Lower lobe of right lung (tissue), 2 donors: Measurements from ENCODE around the gene CD63. TPM values are rescaled to one million over a fixed set of nuclear protein-coding genes. Genes with fewer than 3 reads are reported as not detected.
A peak's percentile ranks its signal among the peaks of the same experiment; 100 is the strongest.

Experiments used
- ATAC-seq, 2 donors: fragments of 200-7000 bp; cut with Tn5 transposase; one replicate each; pipeline ENCODE4 v1.9.1; 2020 to 2022; ENCODE audit warnings: mild to moderate bottlenecking in 2 of 2, moderate library complexity in 2 of 2
- DNase-seq: peaks from one replicate; pipeline ENCODE4 v3.0.0-alpha.2; 2020
- H3K27ac ChIP-seq: fragments of 200-600 bp; one replicate; pipeline ENCODE4 v1.8.0; 2022
- H3K27me3 ChIP-seq: fragments of 200-600 bp; one replicate; pipeline ENCODE4 v1.8.0; 2022; ENCODE audit warnings: low read depth
- H3K36me3 ChIP-seq: fragments of 200-600 bp; one replicate; pipeline ENCODE4 v1.8.0; 2022; ENCODE audit warnings: mild to moderate bottlenecking
- H3K4me1 ChIP-seq: fragments of 200-600 bp; one replicate; pipeline ENCODE4 v1.8.0; 2022
- H3K4me3 ChIP-seq: fragments of 200-600 bp; one replicate; pipeline ENCODE4 v1.8.0; 2022; ENCODE audit warnings: mild to moderate bottlenecking
- H3K9me3 ChIP-seq: fragments of 200-600 bp; one replicate; pipeline ENCODE4 v1.8.0; 2022
- CTCF ChIP-seq: fragments of 200-600 bp; IDR thresholded peaks from one replicate; pipeline ENCODE4 v1.8.0; 2022; ENCODE audit warnings: antibody characterized with exemption, mild to moderate bottlenecking
- intact Hi-C: fragments of 100-400 bp; cut with DNase I; formaldehyde crosslinking; loops from one replicate; pipeline ENCODE4 v1.11.0; 2022
- total RNA-seq: library from RNA; stranded (reverse); fragmentation: NEBNext Ultra II Directional; extraction: Animal tissue kit (Norgen Biotek cat#: 25700); gene quantifications from one replicate; pipeline ENCODE4 v1.2.1, GENCODE V29; 2021
- donor health status: DM: no; HTN: yes; CAD: no; lungs with severe emphysema.

CD63 gene
- total RNA-seq, 1 donor from 2014 or later, result 1,142 TPM

- no peaks in the 10 kb centered on the region for H3K27me3 ChIP-seq
These were observed 12.8 kb downstream of the CD63 start, which contains the start of gene BLOC1S1 for GRCh38 chr12:55715833-55716581. Gene BLOC1S1, plus strand, starts transcription at chr12:55716046. Its CDS starts 6 bp downstream, at chr12:55716052.

GRCh38 chr12:55715169-55715764 lies 13.5 kb downstream of the CD63 start:
- Histone ChIP-seq H3K27me3 (no peaks in the 10 kb centered on the region), H3K4me3 (peak overlapping the region; percentile 78), H3K9me3 (no peaks in the 10 kb centered on the region), H3K36me3 (peaks cover 16% of the 10 kb centered on the region), H3K4me1 (peaks cover 46% of the 10 kb centered on the region), H3K27ac (peak overlapping the region; percentile 90)
- no peak for TF ChIP-seq CTCF
- ATAC-seq, result no peak
- DNase-seq, result no peak
- intact Hi-C loops, result no loop called here

More at GRCh38 chr12:55715833-55716581, 12.8 kb downstream of the CD63 start, which contains the start of gene BLOC1S1:
- intact Hi-C loops, result no loop called here
- Histone ChIP-seq H3K9me3 (no peaks in the 10 kb centered on the region), H3K36me3 (peaks cover 16% of the 10 kb centered on the region), H3K4me1 (peaks cover 54% of the 10 kb centered on the region), H3K27ac (peak within 1 kb of the TSS; percentile 90), H3K4me3 (peak within 1 kb of the TSS; percentile 78)
- ATAC-seq (peak; percentile 92 to 95), DNase-seq (peak; percentile 95)
- TF ChIP-seq CTCF, result no peak

- Histone ChIP-seq H3K36me3 (peaks cover 6% of the 10 kb centered on the region), H3K4me1 (peaks cover 37% of the 10 kb centered on the region), H3K4me3 (no peak overlapping the region), H3K27me3 (no peaks in the 10 kb centered on the region), H3K27ac (no peak overlapping the region), H3K9me3 (no peaks in the 10 kb centered on the region)
- intact Hi-C loops, result no loop called here
- DNase-seq (no peak), ATAC-seq (no peak)
- TF ChIP-seq CTCF, result no peak
These were observed 15.1 kb downstream of the CD63 start for GRCh38 chr12:55713721-55714120.

- DNase-seq, result no peak
- TF ChIP-seq CTCF, result no peak
- intact Hi-C loops, result no loop called here
- no peaks in the 10 kb centered on the region for H3K9me3 ChIP-seq
- H3K4me3 ChIP-seq, result no peak overlapping the region
- no peak for ATAC-seq
- H3K36me3 ChIP-seq, result peaks cover under 1% of the 10 kb centered on the region
- H3K4me1 ChIP-seq, result peaks cover 36% of the 10 kb centered on the region
- no peak overlapping the region for H3K27ac ChIP-seq
- H3K27me3 ChIP-seq, result no peaks in the 10 kb centered on the region
These were observed 16.0 kb downstream of the CD63 start for GRCh38 chr12:55712700-55713415.

- TF ChIP-seq CTCF, result no peak
- intact Hi-C loops, result no loop called here
- H3K27ac ChIP-seq, result no peak overlapping the region
- peaks cover 6% of the 10 kb centered on the region for H3K27me3 ChIP-seq
- ATAC-seq (no peak), DNase-seq (no peak)
- H3K36me3 ChIP-seq, result no peaks in the 10 kb centered on the region
- H3K9me3 ChIP-seq, result no peaks in the 10 kb centered on the region
- H3K4me3 ChIP-seq, result no peak overlapping the region
- peaks cover 33% of the 10 kb centered on the region for H3K4me1 ChIP-seq
These were observed 16.8 kb downstream of the CD63 start for GRCh38 chr12:55711786-55712553.
